GM18502 (cell line): Measurements from ENCODE around the gene SRSF1.

Experiments used
- ATAC-seq: cut with Tn5 transposase; IDR thresholded peaks from one replicate; pipeline ENCODE4 v1.9.1; 2021; ENCODE audit warnings: mild to moderate bottlenecking; ENCODE audit not compliant: unreplicated experiment, poor library complexity

SRSF1 gene

GRCh38 chr17:58019521-58019920, 12.5 kb upstream of the SRSF1 start:
- ATAC-seq = no peak

DNA sequence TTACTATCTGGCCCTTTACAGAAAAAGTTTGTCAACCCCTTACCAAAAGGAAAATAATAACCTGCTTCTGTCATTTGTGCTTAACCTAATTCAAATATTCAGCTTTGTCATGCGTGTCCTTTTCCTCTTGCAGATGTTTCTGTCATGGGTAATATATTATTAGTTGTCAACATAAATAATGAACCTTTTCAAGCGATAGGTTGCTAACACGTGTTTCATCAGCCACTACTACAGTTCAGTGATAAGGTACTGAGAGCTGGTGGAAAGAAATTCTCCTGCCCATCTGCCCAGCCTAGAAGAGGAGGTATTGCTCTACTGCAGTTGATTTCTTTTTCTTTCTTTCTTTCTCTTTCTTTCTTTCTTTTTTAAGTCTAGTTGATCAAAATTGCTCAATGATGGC, 12.0 kb upstream of the SRSF1 start:
- no peak for ATAC-seq

DNA sequence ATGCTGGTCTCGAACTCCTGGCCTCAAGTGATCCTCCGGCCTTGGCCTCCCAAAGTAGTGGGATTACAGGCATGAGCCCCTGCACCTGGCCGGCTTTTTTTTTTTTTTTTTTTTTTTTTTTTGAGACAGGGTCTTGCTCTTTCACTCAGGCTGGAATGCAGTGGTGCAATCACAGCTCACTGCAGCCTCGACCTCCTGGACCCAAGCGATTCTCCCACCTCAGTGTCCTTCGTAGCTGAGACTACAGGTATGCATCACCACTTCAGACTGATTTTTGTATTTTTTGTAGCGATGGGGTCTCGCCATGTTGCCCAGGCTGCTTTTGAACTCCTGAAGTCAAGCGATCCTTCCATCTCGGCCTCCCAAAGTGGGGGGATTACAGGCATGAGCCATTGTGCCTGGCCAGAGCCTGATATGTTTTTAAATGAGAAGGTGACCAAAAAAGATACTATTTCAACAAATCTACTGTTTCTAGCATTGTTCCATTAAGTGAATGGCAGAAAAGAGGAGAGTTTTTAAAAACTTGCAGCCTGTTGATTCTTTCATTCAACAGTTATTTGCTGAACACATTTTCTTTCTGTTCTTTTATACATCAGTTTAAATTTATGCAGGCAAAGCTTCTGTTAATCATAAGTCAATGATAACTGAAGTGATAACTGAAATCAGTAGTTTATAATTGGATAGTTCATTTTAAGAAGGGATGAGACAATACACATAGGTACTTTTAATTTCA, 3.2 kb upstream of the SRSF1 start:
- no peak for ATAC-seq

DNA sequence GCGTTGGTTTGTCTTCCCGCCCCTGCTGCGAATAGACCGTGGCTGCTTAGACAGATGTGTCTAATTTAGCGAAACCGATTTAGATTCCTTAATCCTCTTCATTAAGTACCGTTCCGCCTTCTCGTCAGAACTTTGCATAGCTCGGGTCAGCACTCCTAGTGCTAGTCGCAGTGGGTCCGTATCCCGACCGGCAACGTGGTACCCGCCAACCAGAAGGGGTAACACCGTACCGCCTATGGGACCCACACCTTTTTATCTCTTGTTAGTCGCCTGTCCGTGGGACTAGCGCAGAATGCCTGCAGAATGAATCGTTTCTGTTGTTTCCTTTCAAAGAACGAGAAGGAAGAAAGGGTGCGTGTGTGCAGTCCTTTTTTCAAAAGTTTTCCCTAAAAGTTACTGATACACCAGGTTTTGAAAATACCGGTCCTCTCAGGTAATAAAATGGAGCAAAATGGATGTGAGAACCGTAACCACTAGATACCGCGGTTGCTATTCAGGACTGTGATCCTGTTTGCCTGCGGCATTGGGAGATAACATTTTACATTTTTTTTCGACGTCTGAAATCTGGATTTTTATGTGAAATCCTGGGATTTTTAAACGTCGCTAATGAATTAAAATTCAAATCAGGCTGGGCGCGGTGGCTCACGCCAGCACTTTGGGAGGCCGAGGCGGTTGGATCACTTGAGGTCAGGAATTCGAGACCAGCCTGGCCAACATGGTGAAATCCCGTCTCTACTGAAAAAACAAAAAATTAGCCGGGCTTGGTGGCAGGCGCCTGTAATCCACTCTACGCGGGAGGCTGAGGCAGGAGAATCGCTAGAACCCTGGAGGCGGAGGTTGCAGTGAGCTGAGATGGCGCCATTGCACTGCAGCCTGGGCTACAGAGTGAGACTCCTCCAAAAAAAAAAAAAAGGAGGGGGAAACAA, 998 bp upstream of the SRSF1 start:
- peak; percentile 36 for ATAC-seq

GRCh38 chr17:58006560-58006923, 504 bp downstream of the SRSF1 start:
- ATAC-seq = peak; percentile 12

DNA sequence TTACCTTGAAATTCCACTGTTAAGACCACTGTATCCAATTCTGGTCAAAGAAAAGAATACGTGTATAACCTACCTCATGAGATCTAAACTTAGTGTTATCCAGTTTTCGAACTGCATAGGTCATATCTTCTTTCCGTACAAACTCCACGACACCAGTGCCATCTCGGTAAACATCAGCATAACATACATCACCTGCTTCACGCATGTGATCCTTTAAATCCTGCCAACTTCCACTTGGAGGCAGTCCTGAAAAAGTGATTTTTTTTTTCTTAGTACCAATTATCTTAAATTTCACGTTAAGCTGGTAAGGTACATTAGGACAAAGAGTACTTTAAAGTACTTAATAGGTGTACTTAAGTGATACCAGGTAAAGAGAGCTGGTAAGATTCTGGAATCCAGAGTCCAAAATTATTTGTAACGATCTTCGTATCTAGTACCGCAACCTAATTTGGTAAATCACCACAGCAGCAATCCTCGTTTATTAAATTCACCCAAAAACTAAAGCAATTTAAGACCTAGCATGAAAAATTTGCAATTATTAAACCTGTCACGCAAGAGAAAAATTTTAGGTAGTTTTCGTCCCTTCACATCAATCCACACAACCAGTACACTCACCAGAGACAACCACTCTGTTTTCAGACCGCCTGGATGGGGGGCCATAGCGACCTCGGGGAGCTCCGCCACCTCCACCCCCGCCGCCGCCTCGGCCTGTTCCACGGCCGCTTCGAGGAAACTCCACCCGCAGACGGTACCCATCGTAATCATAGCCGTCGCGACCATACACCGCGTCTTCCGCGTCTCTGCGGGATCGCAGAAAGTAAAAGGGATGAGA, 1.1 kb downstream of the SRSF1 start:
- ATAC-seq = no peak

GRCh38 chr17:58005031-58005727, 1.9 kb downstream of the SRSF1 start:
- no peak for ATAC-seq

GRCh38 chr17:58004060-58004459, 3.0 kb downstream of the SRSF1 start:
- ATAC-seq = no peak

DNA sequence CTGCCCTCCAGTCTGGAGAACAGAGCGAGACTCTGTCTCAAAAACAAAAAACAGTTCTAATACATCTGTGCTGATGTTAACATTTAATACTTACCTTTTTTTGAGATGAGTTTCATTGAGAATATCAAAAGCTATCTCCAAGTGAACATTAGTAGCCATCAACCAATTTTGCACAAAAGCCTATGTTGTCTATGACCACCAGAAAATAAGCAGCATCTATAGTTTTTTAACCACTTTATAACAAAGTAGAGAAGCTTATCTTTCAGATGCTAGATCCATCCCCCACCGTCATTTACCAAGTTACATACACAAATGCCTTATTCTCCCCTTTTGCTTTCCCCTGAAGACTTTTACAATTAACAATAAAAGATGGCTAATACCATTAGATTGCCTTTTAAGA, 4.1 kb downstream of the SRSF1 start:
- ATAC-seq = no peak

GRCh38 chr17:58002154-58002948, 4.7 kb downstream of the SRSF1 start:
- no peak for ATAC-seq

DNA sequence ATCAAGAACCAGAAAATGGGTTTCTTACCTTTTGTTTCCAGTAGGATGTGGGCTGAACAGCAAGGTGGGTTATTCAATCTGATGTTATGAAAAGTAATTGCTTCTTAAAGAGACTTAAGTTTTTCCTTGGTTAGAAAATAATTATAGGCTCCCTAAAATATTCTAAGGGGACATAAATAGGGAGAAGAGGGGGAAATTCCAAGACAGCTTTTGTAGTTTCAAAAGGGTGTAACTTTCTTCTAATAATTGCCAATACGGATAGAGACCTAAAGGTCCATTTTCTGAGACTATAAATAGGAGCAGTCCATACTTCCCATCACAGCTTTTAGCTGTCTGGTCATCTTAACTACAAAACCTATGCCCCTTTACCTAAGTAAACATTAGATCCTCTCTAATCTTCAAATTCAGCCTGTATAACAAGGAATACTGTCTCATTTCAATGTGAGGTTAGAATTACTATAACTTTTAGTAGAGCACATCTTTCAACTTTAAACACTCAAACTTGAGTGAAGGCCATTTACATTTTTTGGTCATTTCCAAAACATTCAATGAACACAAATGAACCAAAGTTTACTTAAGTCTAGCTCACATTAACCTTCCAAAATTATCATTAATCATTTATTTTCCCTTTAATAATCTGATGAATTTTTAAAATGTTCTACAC, 5.5 kb downstream of the SRSF1 start:
- ATAC-seq = no peak

DNA sequence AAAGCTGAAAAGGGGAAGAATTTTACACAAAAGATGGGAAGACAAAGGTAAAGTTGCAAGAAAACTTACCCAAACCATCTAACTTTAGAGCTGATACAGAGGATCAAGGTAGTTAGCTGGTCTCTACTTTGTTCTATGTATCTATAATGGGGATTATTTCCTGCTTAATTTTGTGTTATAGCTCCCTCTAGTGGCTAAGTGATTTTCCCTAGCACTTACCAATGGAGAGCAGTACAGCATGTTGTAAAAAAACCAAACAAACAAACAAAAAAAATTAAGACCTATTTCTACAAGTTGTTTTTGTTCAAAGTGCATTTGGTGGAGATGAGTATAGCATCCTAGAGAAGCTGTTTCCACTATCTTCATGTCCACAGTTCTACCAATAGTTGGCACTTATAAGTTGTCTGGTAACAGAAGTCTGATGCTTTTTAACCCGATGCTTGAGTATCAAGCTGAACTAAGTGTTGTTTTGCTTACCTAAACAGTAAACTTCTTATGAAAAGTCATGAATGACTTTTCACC, 7.5 kb downstream of the SRSF1 start:
- no peak for ATAC-seq

DNA sequence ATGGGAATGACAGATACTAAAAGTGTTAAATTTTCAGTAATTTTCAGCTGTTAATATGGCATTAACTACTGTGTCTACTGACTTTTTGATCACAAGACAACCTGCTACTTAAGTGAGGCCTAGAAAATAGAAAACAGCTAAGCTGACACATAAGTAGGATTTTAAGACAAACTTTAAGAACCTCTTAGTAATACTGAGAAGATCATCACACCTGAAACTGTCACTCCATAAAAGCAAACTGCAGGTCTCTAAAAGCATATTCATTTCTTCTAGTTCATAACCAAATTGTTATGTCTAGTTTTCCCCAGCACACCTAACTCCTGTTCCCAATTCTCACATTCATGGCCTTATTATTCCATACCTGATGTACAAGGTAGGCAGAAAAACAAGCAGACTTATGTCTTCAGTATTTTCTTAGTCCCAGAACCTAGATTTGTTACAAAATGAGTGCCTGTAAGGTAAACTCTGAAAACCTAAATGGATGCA, 8.0 kb downstream of the SRSF1 start:
- ATAC-seq = no peak

DNA sequence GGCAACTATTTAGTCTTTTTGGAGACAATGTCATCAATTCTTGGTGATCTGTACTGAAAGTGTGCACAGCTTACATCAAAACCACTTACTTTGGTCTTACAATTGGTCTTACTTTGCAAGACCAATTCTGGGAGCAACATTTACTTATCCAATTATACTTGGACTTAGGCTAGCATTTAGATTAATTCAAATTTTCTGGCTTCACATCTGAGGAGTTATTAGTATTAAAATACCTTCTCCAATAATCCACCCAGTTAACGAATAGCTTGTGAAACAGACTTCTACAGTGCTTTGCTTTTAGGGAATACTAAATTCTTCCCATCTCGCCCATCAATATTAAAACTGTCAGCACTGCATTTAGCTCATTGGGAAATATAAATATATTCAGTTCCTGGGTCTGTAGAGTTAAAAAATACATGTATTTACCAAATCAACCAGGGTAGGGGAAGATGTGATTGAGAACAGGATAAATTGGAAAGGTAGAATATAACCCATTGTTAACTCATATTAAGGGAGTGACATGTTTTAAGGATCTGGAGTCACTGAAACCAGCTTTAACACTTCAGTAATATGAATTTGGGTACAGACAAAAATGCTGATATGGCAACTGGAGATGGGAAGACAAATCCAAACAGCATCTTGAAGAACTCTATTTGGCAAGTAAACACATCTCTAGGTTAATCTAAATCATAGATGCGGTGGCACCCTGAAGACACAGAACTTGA, 9.8 kb downstream of the SRSF1 start:
- no peak for ATAC-seq

DNA sequence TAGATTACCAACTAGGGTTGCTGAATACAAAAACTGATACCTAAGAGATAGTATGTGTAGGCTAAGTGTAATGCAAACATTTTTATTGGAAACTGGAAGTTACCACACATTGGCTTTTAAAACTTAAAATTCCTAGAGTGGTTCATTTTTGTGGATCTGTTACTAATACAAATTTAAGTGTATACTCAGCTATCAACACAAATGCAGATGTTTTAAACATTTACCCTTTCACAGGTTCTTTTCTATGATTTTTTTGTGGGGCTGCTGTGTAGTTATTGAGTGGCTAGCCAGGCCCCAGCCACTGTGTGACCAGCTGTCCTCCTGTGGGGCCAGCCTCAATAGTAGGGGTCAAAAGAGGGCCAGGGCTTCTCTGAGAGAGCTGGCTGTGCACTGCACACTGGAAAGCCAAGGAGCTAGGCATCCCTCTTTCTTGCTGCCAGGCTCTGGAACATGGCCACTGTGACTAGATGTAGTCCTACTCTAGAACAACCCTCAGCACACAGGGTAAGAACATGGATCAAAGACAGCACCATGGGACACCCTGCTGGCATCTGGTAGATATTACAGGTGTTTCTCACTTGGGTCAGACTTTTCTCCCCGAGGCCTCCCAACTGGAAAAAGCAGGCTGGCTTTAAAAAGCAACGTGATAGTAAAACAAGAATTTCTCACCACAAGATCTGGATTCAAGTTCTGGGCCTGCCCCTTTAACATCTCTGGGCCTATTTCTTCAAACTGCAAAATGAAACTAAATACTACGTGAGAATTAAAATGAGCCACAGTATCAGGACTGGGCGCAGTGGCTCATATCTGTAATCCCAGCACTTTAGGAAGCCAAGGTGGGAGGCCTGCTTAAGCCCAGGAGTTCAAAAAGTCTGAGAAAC, 11.7 kb downstream of the SRSF1 start:
- ATAC-seq = peak; percentile 68

GRCh38 chr17:57994436-57994835, 12.6 kb downstream of the SRSF1 start:
- no peak for ATAC-seq
